Left lung (tissue), 14 donors: ENCODE measurements around the gene IL10. TPM values are rescaled to one million over a fixed set of nuclear protein-coding genes. Genes with fewer than 3 reads are reported as not detected.
A peak's percentile ranks its signal among the peaks of the same experiment; 100 is the strongest.

Source experiments
- ATAC-seq: fragments of 200-7000 bp; cut with Tn5 transposase; one replicate; pipeline ENCODE4 v1.9.1; 2020; ENCODE audit warnings: moderate library complexity
- DNase-seq, 4 donors: peaks; one replicate each; pipeline ENCODE4 v3.0.0-alpha.2; 2013 to 2020
- H3K27ac ChIP-seq, 2 donors: fragments of 200-600 bp; sonication (generic) in 1 of 2; one replicate each; pipeline versions ENCODE4 v1.5.0 to v1.8.0; 2020 to 2021
- H3K27me3 ChIP-seq, 2 donors: fragments of 200-600 bp; sonication (generic) in 1 of 2; one replicate each; pipeline versions ENCODE4 v1.5.0 to v1.8.0; 2020 to 2021
- H3K36me3 ChIP-seq, 2 donors: fragments of 200-600 bp; sonication (generic) in 1 of 2; one replicate each; pipeline versions ENCODE4 v1.5.0 to v1.8.0; 2020 to 2021
- H3K4me1 ChIP-seq, 2 donors: fragments of 200-600 bp; one replicate each; pipeline ENCODE4 v1.8.0; 2021
- H3K4me3 ChIP-seq, 2 donors: fragments of 200-600 bp; sonication (generic) in 1 of 2; one replicate each; pipeline versions ENCODE4 v1.5.0 to v1.8.0; 2020 to 2021; ENCODE audit warnings: mild to moderate bottlenecking in 1 of 2
- H3K9me3 ChIP-seq, 2 donors: fragments of 200-600 bp; sonication (generic) in 1 of 2; one replicate each; pipeline versions ENCODE4 v1.5.0 to v1.8.0; 2020 to 2021
- CTCF ChIP-seq, 2 donors: fragments of 200-600 bp; sonication (generic) in 1 of 2; IDR thresholded peaks; one replicate each; pipeline versions ENCODE4 v1.5.0 to v1.8.0; 2021; ENCODE audit warnings: antibody characterized with exemption in 2 of 2
- intact Hi-C, 2 donors: fragments of 100-400 bp; cut with DNase I; formaldehyde crosslinking; loops; one replicate each; pipeline versions ENCODE4 v1.11.2 to v1.14.2; 2022
- long read RNA-seq, 12 donors: library from polyadenylated mRNA in 2 of 12; unstranded in 2 of 12; transcript quantifications; one replicate each; pipeline ENCODE4 v2.0.0 and lab custom pipeline, GENCODE V29; 2019 to 2026
- polyA plus RNA-seq, 6 donors: library from polyadenylated mRNA; unstranded; fragments of 120-200 nt; gene quantifications; one replicate each; pipeline ENCODE4 v1.2.1, GENCODE V29; 2013; ENCODE audit not compliant: insufficient read length in 6 of 6
- total RNA-seq, 2 donors: library from RNA; stranded (reverse); fragmentation: NEBNext Ultra II Directional; extraction: Animal tissue kit (Norgen Biotek cat#: 25700); gene quantifications; one replicate each; pipeline ENCODE4 v1.2.1, GENCODE V29; 2021
- donor health status: DM: no; HTN: yes; CAD: no.
- donor health status: DM: no; HTN: no; CAD: no.

Gene IL10
- 1 to 10 TPM; 3.0 to 6.2 TPM for total RNA-seq
- polyA plus RNA-seq: 1 to 10 TPM in 1 of 6 donors, under 1 TPM in 5; 0.24 to 1.7 (median 0.48) TPM
- long read RNA-seq, donor 1: 0 reads
- long read RNA-seq, donor 2: 0 reads
- long read RNA-seq, donor 3: 0 reads
- long read RNA-seq, donor 4: 0 reads
- long read RNA-seq, donor 5: 0 reads
- long read RNA-seq, donor 6, partial matches to known transcripts: 0 of 1 reads
- long read RNA-seq, donor 6, other reads (novel, unspliced or antisense): 0 of 1 reads
- long read RNA-seq, donor 7: 0 reads
- long read RNA-seq, donor 8: 0 reads
- long read RNA-seq, donor 9: 0 reads
- long read RNA-seq, donor 10, partial matches to known transcripts: 0 of 4 reads
- long read RNA-seq, donor 10, other reads (novel, unspliced or antisense): 0 of 4 reads
- long read RNA-seq, donor 11: 0 reads
- long read RNA-seq, donor 12: 0 reads

GRCh38 chr1:206772243-206772937, at the start of gene IL10:
Gene IL10, minus strand, starts transcription at chr1:206772494. Its CDS starts 59 bp downstream, at chr1:206772435.
- Histone ChIP-seq H3K27ac (peak within 1 kb of the TSS; percentile 13 to 80), H3K4me3 (peak within 1 kb of the TSS in 1 of 2 donors; percentile 39), H3K36me3 (peaks cover 0 to 8% of the 10 kb centered on the region in 2 donors), H3K4me1 (peaks cover 5 to 69% of the 10 kb centered on the region in 2 donors), H3K27me3 (peaks cover 0 to 4% of the 10 kb centered on the region in 2 donors), H3K9me3 (no peaks in the 10 kb centered on the region)
- TF ChIP-seq CTCF (IDR thresholded peaks at IDR 0.05): no peak
- intact Hi-C loops: no loop called here
- DNase-seq (peak in 2 of 4 donors; percentile 67 to 84), ATAC-seq (peak; percentile 47)

- Histone ChIP-seq H3K4me1 (peaks cover 0 to 9% of the 10 kb centered on the region in 2 donors), H3K27ac (no peak overlapping the region), H3K4me3 (no peak overlapping the region), H3K9me3 (no peaks in the 10 kb centered on the region), H3K36me3 (no peaks in the 10 kb centered on the region), H3K27me3 (no peaks in the 10 kb centered on the region)
- ATAC-seq: no peak
- TF ChIP-seq CTCF (IDR thresholded peaks at IDR 0.05): no peak
- no peak for DNase-seq
- intact Hi-C loops: no loop called here
These were observed 49.2 kb upstream of the IL10 start for GRCh38 chr1:206821493-206821892.

GRCh38 chr1:206816390-206817287, 44.3 kb upstream of the IL10 start:
- ATAC-seq (peak; percentile 26), DNase-seq (no peak)
- Histone ChIP-seq H3K9me3 (peaks cover 0 to 13% of the 10 kb centered on the region in 2 donors), H3K36me3 (no peaks in the 10 kb centered on the region), H3K27ac (no peak overlapping the region), H3K27me3 (no peaks in the 10 kb centered on the region), H3K4me1 (no peaks in the 10 kb centered on the region), H3K4me3 (no peak overlapping the region)
- TF ChIP-seq CTCF (IDR thresholded peaks at IDR 0.05): no peak
- intact Hi-C loops: loop anchor here in 1 of 2 donors (5.0 kb wide), 1 partner anchor 96 kb away; no protein-coding TSS in a partner anchor

GRCh38 chr1:206814716-206815341, 42.5 kb upstream of the IL10 start:
- intact Hi-C loops: loop anchor here in 1 of 2 donors (5.0 kb wide), 1 partner anchor 97 kb away; no protein-coding TSS in a partner anchor
- no peak for ATAC-seq
- peak in 2 of 4 donors; percentile 22 to 43 for DNase-seq
- no peak for TF ChIP-seq CTCF (IDR thresholded peaks at IDR 0.05)
- Histone ChIP-seq H3K9me3 (peaks cover 0 to 13% of the 10 kb centered on the region in 2 donors), H3K27ac (no peak overlapping the region), H3K36me3 (no peaks in the 10 kb centered on the region), H3K4me3 (no peak overlapping the region), H3K4me1 (no peaks in the 10 kb centered on the region), H3K27me3 (no peaks in the 10 kb centered on the region)
